ENCODE results near the gene DHRS11.
A peak's percentile ranks its signal among the peaks of the same experiment; 100 is the strongest.

DNA sequence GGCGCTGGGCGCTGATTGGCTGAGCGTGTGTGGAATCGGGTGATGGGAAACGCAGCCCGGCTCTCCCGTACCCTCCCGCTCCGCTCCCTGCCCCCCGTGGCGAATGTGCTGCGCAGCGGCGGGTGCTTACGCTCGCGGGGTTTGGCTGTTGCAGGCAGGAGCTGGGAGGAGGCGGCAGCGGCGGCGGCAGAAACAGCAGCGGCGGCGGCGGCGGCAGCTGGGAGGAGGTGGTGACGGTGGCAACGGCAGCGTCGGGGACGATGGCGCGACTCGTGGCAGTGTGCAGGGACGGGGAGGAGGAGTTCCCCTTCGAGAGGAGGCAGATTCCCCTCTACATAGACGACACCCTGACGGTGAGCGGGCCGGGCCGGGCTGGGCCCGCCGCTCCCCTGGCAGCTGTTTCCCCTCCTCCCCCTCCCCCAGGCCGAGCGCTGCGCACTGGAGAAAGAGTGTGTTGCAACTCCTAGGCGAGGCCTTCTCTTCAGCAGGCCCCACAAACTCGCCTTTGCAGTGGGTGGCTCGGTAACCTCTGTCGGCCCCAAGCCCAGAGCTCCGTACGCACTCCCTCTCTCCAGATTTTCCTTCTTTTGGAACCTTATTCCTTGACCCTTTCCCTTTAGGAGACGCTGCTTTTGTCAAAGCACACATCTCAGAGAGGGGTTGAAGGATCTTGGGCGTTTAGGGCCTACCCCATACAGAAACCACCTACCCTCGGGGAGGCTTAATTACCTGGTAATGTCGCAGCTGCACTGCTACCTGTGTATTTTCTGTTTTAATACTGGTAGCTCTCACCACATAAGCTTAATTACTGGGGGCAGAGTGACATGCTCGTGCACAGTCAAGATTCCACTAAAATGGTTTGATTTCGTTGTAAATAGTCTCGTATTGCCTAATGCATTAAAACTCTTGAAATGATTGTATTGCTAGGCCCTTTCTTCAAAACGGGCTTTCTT, 45.9 kb upstream of the DHRS11 start:
- TF ChIP-seq, protein P1, sequence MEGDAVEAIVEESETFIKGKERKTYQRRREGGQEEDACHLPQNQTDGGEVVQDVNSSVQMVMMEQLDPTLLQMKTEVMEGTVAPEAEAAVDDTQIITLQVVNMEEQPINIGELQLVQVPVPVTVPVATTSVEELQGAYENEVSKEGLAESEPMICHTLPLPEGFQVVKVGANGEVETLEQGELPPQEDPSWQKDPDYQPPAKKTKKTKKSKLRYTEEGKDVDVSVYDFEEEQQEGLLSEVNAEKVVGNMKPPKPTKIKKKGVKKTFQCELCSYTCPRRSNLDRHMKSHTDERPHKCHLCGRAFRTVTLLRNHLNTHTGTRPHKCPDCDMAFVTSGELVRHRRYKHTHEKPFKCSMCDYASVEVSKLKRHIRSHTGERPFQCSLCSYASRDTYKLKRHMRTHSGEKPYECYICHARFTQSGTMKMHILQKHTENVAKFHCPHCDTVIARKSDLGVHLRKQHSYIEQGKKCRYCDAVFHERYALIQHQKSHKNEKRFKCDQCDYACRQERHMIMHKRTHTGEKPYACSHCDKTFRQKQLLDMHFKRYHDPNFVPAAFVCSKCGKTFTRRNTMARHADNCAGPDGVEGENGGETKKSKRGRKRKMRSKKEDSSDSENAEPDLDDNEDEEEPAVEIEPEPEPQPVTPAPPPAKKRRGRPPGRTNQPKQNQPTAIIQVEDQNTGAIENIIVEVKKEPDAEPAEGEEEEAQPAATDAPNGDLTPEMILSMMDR (IDR thresholded peaks at IDR 0.05): no peak
- peak in 1 of 2 donors; percentile 48 for TF ChIP-seq POLR2A (IDR thresholded peaks at IDR 0.05)

Measured in heart left ventricle (tissue), 13 donors.